Body of pancreas (tissue), 4 donors: ENCODE results near the gene TOM1L1.

Source experiments
- POLR2A ChIP-seq, 3 donors: fragments of 450-650 bp; IDR thresholded peaks; one replicate each; pipeline ENCODE4 v1.6.1; 2016; ENCODE audit warnings: antibody characterized with exemption in 3 of 3, mild to moderate bottlenecking in 2 of 3
- TF ChIP-seq, protein P1 (sequence below), 7 experiments: fragments of 450-650 bp in 4 of 7; fragments of 200-600 bp in 3 of 7; sonication (generic) in 3 of 7; IDR thresholded peaks; one replicate each; pipeline ENCODE4 v1.5.1; 2016 to 2019; ENCODE audit warnings: antibody characterized with exemption in 7 of 7

DNA sequence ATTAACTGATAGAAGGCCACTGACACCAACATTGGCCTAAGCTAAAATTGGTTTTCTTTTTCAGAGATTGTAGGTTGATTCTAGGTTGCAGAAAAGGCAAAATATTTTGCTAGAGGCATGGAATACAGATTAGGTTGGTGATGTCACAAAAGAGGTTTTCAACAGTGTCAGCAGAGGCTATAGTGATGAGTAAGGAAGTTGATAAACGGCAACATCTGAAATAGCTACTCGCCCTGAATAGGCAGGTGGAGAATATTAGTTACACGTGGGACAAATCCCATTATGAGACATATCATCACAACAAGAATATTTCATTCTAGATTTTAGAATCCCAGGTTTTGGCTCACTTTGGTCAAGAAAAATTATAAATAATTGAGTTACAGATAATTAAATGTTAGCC lies 1.5 kb upstream of the TOM1L1 start:
- TF ChIP-seq, protein P1, sequence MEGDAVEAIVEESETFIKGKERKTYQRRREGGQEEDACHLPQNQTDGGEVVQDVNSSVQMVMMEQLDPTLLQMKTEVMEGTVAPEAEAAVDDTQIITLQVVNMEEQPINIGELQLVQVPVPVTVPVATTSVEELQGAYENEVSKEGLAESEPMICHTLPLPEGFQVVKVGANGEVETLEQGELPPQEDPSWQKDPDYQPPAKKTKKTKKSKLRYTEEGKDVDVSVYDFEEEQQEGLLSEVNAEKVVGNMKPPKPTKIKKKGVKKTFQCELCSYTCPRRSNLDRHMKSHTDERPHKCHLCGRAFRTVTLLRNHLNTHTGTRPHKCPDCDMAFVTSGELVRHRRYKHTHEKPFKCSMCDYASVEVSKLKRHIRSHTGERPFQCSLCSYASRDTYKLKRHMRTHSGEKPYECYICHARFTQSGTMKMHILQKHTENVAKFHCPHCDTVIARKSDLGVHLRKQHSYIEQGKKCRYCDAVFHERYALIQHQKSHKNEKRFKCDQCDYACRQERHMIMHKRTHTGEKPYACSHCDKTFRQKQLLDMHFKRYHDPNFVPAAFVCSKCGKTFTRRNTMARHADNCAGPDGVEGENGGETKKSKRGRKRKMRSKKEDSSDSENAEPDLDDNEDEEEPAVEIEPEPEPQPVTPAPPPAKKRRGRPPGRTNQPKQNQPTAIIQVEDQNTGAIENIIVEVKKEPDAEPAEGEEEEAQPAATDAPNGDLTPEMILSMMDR (IDR thresholded peaks at IDR 0.05): no peak
- TF ChIP-seq POLR2A (IDR thresholded peaks at IDR 0.05): no peak
